DMS 273 treated with DMSO at 0.1 percent for 48 hours (cell line): ENCODE results near the gene KXD1.

Experiments
- DNase-seq: peaks from one replicate; lab custom pipeline; 2025; lab: John Stamatoyannopoulos, UW

Gene KXD1

GRCh38 chr19:18603255-18603957, 45.7 kb downstream of the KXD1 start:
- DNase-seq = no peak

DNA sequence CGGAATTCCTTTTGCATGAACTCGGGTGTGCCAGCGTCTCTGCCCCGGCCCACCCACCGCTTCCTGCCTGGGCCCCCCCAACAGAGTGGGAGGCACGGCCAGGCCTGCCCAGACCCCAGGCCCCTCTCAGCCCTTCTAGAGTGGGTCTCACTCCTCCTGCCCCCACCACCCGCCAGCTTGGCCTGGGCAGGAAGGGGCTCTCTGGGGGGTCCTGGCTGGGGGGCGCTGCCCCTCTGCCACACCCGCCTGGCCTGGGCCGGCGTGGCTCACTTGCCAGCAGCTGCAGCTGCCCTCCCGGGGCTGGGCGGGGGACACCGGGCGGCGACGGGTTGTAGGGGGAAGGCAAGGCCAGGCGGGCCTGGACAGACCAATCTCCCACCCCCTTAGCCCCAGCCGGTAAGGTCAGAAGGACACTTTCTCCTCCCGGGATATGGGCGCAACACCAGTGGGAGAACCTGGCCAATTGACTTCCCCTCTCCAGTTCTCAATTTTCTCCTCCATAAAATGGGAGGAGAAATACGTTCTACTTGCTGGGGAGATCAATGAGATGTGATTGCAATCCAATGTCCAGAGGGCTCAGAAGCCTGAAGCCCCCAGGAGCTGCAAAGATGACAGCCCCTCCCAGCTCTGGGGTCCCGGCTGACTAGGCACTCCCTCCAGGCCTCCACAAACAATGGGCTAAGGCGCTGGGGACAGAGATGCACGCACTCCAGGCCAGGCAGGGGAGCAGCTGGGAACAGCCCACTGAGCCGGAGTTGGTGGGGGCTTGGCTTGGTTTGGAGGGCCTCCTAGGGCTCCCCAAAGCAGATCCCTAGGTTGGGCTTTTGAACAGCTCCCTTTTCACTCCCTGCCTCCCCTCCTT, 46.5 kb downstream of the KXD1 start:
- DNase-seq = no peak

DNA sequence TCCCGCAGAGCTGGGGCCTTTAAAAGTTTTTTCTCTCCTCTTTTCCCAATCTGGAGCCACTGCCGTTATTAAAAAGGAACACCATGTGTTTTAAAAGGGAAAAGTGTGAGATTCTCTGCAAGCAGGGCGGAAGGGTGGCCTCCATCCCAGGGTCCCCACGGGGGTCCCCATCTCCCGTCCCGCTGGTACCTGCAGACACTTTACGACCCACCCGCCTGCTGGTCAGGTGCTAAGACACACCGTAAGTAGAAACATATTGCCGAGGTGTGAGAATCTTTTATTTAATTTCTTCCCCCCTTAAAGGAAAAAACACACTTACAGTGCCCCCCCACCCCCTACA, 47.1 kb downstream of the KXD1 start:
- DNase-seq = no peak

- DNase-seq = no peak
Observed at GRCh38 chr19:18605196-18605545, 47.5 kb downstream of the KXD1 start.

DNA sequence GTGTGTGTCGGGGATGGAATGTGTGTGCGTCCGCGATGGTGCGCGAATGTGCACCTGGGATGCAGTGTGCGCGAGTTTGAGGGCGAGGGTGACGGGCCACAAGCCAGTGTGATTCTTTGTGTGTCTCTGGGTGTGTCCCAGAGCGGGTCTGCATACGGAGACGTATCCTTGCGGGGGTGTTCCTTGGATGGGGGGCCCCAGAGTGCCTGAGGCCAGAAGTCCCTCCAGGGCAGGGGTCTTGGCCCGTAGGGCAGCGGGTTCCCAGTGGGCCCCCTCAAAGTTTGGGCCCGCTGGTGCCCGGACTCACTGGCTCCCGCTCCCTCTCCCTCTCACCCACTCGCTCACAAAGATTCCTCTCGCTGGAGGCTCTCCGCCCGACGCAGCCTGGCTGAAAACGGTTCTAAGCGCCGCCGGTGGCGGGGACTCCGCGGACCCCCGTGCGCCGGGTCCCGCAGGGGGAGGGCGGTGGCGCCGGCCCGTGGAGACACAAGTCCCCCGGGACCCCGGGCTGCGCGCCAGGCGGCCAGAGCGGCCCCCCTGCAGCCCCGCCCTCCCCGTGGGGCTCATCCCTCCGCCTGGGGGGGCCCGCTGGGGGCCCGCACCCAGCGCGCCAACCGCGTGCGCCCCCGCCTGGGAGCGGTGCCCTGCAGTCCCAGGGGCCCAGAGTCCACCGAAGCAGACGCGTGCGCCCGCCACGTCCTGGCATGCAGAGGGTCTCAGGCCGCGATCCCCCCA, 48.0 kb downstream of the KXD1 start:
- no peak for DNase-seq

- DNase-seq = no peak
Observed at GRCh38 chr19:18606281-18607225, 48.9 kb downstream of the KXD1 start, which contains the start of gene CRLF1. Gene CRLF1 (minus strand): TSS chr19:18606799. CDS start chr19:18606656, 143 bp downstream.

- no peak for DNase-seq
Observed at GRCh38 chr19:18607226-18608101, 49.8 kb downstream of the KXD1 start.

DNA sequence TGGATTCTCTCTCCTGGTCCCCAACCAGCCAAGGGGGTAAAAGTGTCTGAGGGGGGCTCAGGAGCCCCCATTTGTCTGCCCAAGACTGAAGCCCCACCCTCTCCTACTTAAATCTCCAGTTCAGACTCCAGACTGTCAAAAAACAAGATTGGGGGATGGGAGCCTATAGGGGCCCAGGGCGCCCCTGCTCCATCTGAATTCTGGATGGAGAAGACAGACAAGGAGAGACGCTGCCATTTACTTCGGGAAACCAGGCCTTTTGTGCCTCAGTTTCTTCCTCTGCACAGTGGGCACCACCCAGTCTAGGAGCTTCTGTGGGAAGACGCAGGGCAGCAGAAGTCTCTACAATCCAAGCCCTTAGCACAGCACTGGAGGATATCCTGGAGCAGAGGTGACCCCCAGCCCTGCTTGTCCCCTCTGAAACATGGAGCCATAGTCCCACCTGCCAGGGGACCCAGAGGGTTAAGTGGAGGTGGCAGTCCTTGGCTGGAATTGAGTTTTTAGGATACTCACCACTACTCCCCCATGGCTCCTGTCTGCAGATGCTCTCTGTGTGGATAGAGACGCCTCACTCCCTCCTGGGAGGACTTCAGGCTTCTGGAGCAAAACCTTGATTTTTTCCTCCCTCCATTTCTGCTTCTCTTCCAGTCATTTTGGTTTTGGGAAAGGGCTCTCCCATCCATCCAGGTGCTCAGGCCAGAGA, 50.6 kb downstream of the KXD1 start:
- DNase-seq = no peak

- DNase-seq = no peak
Observed at GRCh38 chr19:18608805-18609716, 51.4 kb downstream of the KXD1 start.

DNA sequence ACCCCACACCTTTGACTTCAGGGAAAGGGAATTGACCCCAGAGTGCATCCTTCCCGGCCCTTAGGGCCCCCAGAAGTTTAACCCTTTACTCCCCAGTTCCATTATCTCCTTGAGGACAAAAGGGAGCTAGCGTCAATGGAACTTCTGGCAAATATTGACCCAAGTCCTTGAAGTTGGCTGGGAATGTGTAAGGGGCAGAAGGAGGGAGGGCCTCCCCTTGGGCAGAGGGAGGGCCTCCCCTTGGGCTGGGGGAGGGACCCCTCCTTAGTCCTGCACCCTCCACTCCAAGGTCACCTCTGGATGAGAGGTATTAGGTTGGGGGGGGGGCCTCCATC, 52.0 kb downstream of the KXD1 start:
- no peak for DNase-seq

- no peak for DNase-seq
Observed at GRCh38 chr19:18610245-18610555, 52.5 kb downstream of the KXD1 start.

- DNase-seq = no peak
Observed at GRCh38 chr19:18610556-18611326, 53.1 kb downstream of the KXD1 start.

GRCh38 chr19:18611327-18612050, 53.8 kb downstream of the KXD1 start:
- DNase-seq = no peak

DNA sequence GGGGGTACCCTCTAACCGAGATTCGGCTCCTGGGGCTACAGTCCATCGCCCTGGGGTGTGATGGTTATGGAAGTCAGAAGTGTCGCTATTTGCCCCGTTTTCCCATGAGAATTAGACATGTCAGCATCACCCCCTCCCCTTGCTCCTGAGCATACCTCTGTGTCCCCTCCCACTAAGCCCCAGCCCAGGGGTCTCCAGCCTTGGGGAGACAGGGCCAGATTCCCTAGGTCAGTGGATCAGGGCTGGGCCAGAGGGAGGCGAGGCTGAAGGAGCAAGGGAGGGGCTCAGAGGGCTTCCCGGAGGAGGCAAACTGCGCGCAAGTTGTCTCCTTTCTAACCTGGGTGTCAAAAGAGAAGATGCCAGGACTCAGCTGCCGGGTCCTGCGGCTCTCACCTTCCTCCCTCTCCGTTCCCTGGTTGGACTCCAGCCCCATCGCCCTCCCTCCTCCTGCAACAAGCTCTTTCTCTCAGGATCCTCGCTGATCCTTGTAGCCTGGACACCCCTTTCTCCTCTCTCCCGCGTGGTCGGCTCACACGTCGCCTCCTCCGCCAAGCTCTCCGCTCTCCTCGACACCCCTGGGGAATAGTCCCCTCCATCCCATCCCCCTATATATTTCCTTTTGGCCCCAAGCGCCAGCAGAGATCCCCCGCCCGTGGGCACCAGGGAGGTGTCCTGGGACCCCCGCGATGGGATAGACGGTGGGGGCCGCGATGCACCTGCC, 54.5 kb downstream of the KXD1 start:
- no peak for DNase-seq

DNA sequence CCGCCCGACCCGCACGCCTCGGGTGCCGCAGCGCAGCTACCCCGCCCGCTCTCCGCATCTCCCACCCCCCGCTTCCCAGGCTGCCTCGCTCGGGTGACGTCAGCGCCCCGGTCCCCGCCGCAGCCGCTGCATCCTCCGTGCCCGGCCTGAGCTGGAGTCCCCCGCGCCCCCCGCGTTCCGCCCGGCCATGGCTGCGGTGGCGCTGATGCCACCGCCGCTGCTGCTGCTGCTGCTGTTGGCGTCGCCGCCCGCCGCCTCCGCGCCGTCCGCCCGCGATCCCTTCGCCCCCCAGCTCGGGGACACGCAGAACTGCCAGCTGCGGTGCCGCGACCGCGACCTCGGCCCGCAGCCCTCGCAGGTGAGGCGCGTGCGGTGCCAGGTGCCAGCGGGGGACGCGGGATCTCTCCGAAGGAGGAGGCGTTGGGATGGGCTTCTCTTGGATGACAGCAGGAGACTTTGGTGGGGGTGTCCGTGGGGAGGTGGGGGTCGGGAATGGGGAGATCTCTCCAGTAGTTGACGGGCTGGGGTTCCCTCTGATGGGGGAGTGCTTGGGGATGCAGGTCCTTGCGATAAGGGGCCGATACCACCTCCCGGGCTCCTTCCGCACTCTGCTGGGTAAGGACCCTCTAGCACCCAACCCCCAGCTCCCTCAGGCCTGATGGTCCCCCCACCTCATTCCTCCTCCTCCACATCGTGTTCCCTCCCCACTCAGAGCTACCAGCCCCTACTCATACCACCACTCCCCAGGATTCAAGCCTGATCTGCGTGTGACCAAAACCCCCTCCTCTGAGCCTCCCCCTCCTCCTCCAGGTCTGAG, 55.3 kb downstream of the KXD1 start, which contains the start of gene TMEM59L:
Gene TMEM59L (plus strand): TSS at position 99 of the 817 bp plus-strand sequence. CDS start 89 bp downstream, at position 188.
- no peak for DNase-seq

DNA sequence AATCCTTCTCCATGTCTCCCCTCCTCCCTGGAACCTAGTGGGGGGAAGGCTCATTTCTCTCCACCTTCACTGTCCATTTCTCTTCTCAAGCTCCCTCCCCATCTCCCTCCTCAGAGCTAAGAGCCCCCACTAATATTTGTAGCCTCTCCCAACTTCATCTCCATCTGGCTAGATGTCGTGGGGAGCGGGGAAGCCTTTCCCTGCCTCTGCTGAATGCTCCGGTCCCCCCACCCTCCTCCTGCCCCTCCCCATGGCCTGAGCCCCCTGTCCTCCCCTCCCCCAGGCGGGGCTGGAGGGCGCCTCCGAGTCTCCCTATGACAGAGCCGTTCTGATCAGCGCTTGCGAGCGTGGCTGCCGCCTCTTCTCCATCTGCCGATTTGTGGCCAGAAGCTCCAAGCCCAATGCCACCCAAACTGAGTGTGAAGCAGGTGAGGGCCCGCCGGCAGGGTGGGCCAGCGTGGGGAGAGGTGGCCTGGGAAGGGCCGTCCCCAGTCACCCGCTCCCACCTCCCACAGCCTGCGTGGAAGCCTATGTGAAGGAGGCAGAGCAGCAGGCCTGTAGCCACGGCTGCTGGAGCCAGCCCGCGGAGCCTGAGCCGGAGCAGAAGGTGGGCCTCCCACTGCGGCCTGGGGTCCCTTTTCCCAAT, 56.0 kb downstream of the KXD1 start:
- no peak for DNase-seq
